GM12878 (cell line): ENCODE measurements around the gene ALDH1A3. TPM values are rescaled to one million over a fixed set of nuclear protein-coding genes. Genes with fewer than 3 reads are reported as not detected.

Source experiments
- ATAC-seq: fragments of 200-7000 bp; cut with Tn5 transposase; 3 replicates; pipeline ENCODE4 v1.9.1; 2020; ENCODE audit warnings: mild to moderate bottlenecking, moderate library complexity
- BruUV-seq: library from RNA; stranded (reverse); fragments of 400-500 nt; replicated peaks from 2 replicates; lab custom pipeline; 2021; lab: Mats Ljungman, UMichigan
- CTCF ChIA-PET: fragments of 300-600 bp; sonication (Branson Sonifier 250); formaldehyde crosslinking; extraction: SDS; loops from one replicate; lab custom pipeline; 2021; ENCODE audit warnings: inconsistent platforms; lab: Yijun Ruan, JAX
- POLR2A ChIA-PET: fragments of 350-600 bp; formaldehyde crosslinking; extraction: SDS; loops from one replicate; lab custom pipeline; 2021; ENCODE audit warnings: inconsistent platforms; lab: Charles Lee
- RAD21 ChIA-PET: fragments of 300-600 bp; sonication (Branson Sonifier 250); formaldehyde crosslinking; loops from one replicate; lab custom pipeline; 2023; ENCODE audit warnings: antibody characterized with exemption; ENCODE audit not compliant: unreplicated experiment; lab: Charles Lee
- SMC1A ChIA-PET: fragments of 300-600 bp; sonication (Branson Sonifier 250); formaldehyde crosslinking; loops from one replicate; lab custom pipeline; 2023; ENCODE audit not compliant: unreplicated experiment, uncharacterized antibody; lab: Charles Lee
- DNase-seq: peaks from one replicate; pipeline ENCODE4 v3.0.0-alpha.2; 2011; ENCODE audit warnings: low read depth, low spot score
- FAIRE-seq: peaks from 3 replicates; lab custom pipeline; 2011; peaks lifted over from hg19 to GRCh38; lab: Jason Lieb, UNC
- H2AFZ ChIP-seq: 2 replicates; pipeline ENCODE4 v1.6.0; 2011; ENCODE audit warnings: low read depth, low read length, control low read depth; ENCODE audit not compliant: control insufficient read depth
- H3K27ac ChIP-seq: 2 replicates; pipeline ENCODE4 v1.5.1; 2011; ENCODE audit warnings: control low read depth; ENCODE audit not compliant: control insufficient read depth, insufficient read depth
- H3K27me3 ChIP-seq, 2 experiments: replicated peaks in 1 of 2; 2 replicates each; pipeline versions ENCODE4 v1.6.0 to v1.6.1; 2011; ENCODE audit warnings: low read length in 1 of 2; ENCODE audit not compliant: control insufficient read depth in 2 of 2, insufficient read depth in 2 of 2
- H3K36me3 ChIP-seq, 2 experiments: 2 replicates each; pipeline ENCODE4 v1.5.1; 2011; ENCODE audit warnings: low read length in 1 of 2; ENCODE audit not compliant: control insufficient read depth in 2 of 2, insufficient read depth in 2 of 2
- H3K4me1 ChIP-seq: 2 replicates; pipeline ENCODE4 v1.6.1; 2011; ENCODE audit warnings: mild to moderate bottlenecking, low read length, moderate library complexity, mixed read lengths; ENCODE audit not compliant: control insufficient read depth, insufficient read depth
- H3K4me2 ChIP-seq: 2 replicates; pipeline ENCODE4 v1.6.0; 2011; ENCODE audit warnings: control low read depth; ENCODE audit not compliant: control insufficient read depth, insufficient read depth
- H3K4me3 ChIP-seq: fragments of 200-600 bp; sonication (generic); 2 replicates; pipeline ENCODE4 v1.5.1; 2016
- H3K79me2 ChIP-seq: 2 replicates; pipeline ENCODE4 v1.6.0; 2011; ENCODE audit warnings: low read length; ENCODE audit not compliant: control insufficient read depth, insufficient read depth
- H3K9ac ChIP-seq: 2 replicates; pipeline ENCODE4 v1.8.0; 2011; ENCODE audit warnings: low read length, control low read depth, mixed read lengths; ENCODE audit not compliant: control insufficient read depth, insufficient read depth
- H3K9me3 ChIP-seq: replicated peaks from 3 replicates; pipeline ENCODE4 v1.5.1; 2011; ENCODE audit warnings: mild to moderate bottlenecking, low read length; ENCODE audit not compliant: control insufficient read depth, insufficient read depth
- H4K20me1 ChIP-seq: 2 replicates; pipeline ENCODE4 v1.6.0; 2011; ENCODE audit not compliant: control insufficient read depth, insufficient read depth
- E4F1 ChIP-seq: fragments of 450-650 bp; IDR thresholded peaks from 2 replicates; pipeline ENCODE4 v1.6.1; 2018; ENCODE audit warnings: borderline replicate concordance, mild to moderate bottlenecking; ENCODE audit not compliant: partially characterized antibody
- EED ChIP-seq: sonication (generic); IDR thresholded peaks from 2 replicates; pipeline ENCODE4 v1.6.1; 2016; ENCODE audit warnings: antibody characterized with exemption, low read depth
- MTA2 ChIP-seq: fragments of 450-650 bp; IDR thresholded peaks from 2 replicates; pipeline ENCODE4 v1.6.1; 2016; ENCODE audit warnings: low read depth, mild to moderate bottlenecking, moderate library complexity
- SREBF1 ChIP-seq: IDR thresholded peaks from 2 replicates; pipeline ENCODE4 v1.6.1; 2012; ENCODE audit warnings: mild to moderate bottlenecking, low read length
- TARDBP ChIP-seq: IDR thresholded peaks from 2 replicates; pipeline ENCODE4 v1.6.1; 2016; ENCODE audit warnings: borderline replicate concordance
- WGBS: methylation state at CpG from one replicate; pipeline ENCODE4 v1.1.6; 2016; ENCODE audit warnings: low lambda C conversion rate; ENCODE audit not compliant: insufficient replicate concordance, insufficient coverage; ENCODE audit errors: missing lambda C conversion rate; 5-methylcytosine and 5-hydroxymethylcytosine counted together
- in situ Hi-C: fragments of 300-500 bp; cut with MboI; formaldehyde crosslinking; loops from 9 replicates; pipeline ENCODE4 v1.14.3; 2018; ENCODE audit warnings: mixed read lengths
- intact Hi-C: fragments of 100-400 bp; cut with micrococcal nuclease; formaldehyde crosslinking; loops from one replicate; pipeline ENCODE4 v1.14.2; 2022; ENCODE audit not compliant: unreplicated experiment
- polyA plus RNA-seq, 11 experiments: library from polyadenylated mRNA; depleted of rRNA in 4 of 11; unstranded in 6 of 11; stranded (reverse) in 5 of 11; fragments of >200 nt; fragmentation: Nextera tagmentation in 4 of 11; fragmentation: Illumina TruSeq in 1 of 11; extraction: Ambion mirVana in 4 of 11; extraction: Trizol in 1 of 11; gene quantifications; 1 replicate in 1 of 11; 2 replicates in 10 of 11; pipeline versions ENCODE4 v1.2.1 to v1.2.3, GENCODE V29; 2011 to 2016; ENCODE audit warnings: inconsistent platforms in 2 of 11, missing spikeins in 2 of 11, low read depth in 1 of 11
- total RNA-seq, 4 experiments: library from RNA; depleted of rRNA in 3 of 4; stranded (reverse); fragments of >200 nt in 3 of 4; fragmentation: Illumina TruSeq in 1 of 4; extraction: Trizol in 1 of 4; gene quantifications; 2 replicates each; pipeline versions ENCODE4 v1.2.1 to v1.2.3, GENCODE V29; 2013 to 2021

The ALDH1A3 gene
- total and polyA plus RNA-seq, 10 of the 15 experiments (the other 5 are each of a cell fraction or from before 2014, with no cell fraction given): 0.06 to 0.69 (median 0.18) TPM

- intact Hi-C loops (loop anchor here (1.0 kb wide), 1 partner anchor 22 kb away; no protein-coding TSS in a partner anchor), in situ Hi-C loops (loop anchor here (25.0 kb wide), 1 partner anchor 1433 kb away; no protein-coding TSS in a partner anchor)
- no peak overlapping the region for H2AFZ ChIP-seq
- H3K27ac ChIP-seq: no peak overlapping the region
- TF ChIP-seq EED (no peak), TARDBP (no peak), E4F1 (no peak), MTA2 (no peak), SREBF1 (no peak)
- POLR2A ChIA-PET: interaction anchor here (0.6 to 6.0 kb wide), 7 partner anchors 11 to 394 kb away, joined by 3 to 97 read pairs (median 5); partner anchors contain the start of gene LRRK1
- no peaks in the 10 kb centered on the region for H3K27me3 ChIP-seq
- no peak for DNase-seq
- no peak for ATAC-seq
- CTCF ChIA-PET: interaction anchor here (1.4 to 7.1 kb wide), 5 partner anchors 18 to 63 kb away, joined by 3 to 129 read pairs (median 39); partner anchors contain the start of gene LRRK1
- SMC1A ChIA-PET: interaction anchor here (0.9 to 5.8 kb wide), 12 partner anchors 10 to 62 kb away, joined by 3 to 122 read pairs (median 13); partner anchors contain the start of gene LRRK1
- RAD21 ChIA-PET: interaction anchor here (1.7 to 5.7 kb wide), 8 partner anchors 11 to 63 kb away, joined by 5 to 152 read pairs (median 21); partner anchors contain the start of gene LRRK1
- H3K4me1 ChIP-seq: peaks cover 38% of the 10 kb centered on the region
- no peak overlapping the region for H3K4me3 ChIP-seq
- H3K4me2 ChIP-seq: no peak overlapping the region
- H4K20me1 ChIP-seq: no peaks in the 10 kb centered on the region
- no peaks in the 10 kb centered on the region for H3K36me3 ChIP-seq
- no peaks in the 10 kb centered on the region; the same call in 2 of the 3 replicates for H3K9me3 ChIP-seq
- no peak for FAIRE-seq
- WGBS: 97% methylated on average over 6 of the region's 6 CpGs
- no TSS peak for BruUV-seq
- no peak overlapping the region for H3K9ac ChIP-seq
- peaks cover 30% of the 10 kb centered on the region for H3K79me2 ChIP-seq
Measured at GRCh38 chr15:100944986-100945385, 65.4 kb downstream of the ALDH1A3 start.
